CD4-positive, alpha-beta T cell treated with Interleukin-1 beta for 1 hour (primary cell): ENCODE results near the gene CATSPER1.
A peak's percentile ranks its signal among the peaks of the same experiment; 100 is the strongest.
"Not testable (repeated sequence)": the region's sequence is repeated elsewhere in the genome, so short reads cannot be mapped to it uniquely, and the experiment has no call there.

Experiments
- DNase-seq, 2 donors: peaks; one replicate each; pipeline ENCODE4 v3.0.0-alpha.2; 2020 to 2022

Gene CATSPER1

GRCh38 chr11:66051766-66052663 lies 25.7 kb upstream of the CATSPER1 start, which contains the start of gene SF3B2:
Gene SF3B2, plus strand, starts transcription at chr11:66052364. Its CDS starts 21 bp downstream, at chr11:66052385.
- DNase-seq = peak; percentile 97 to 98

GRCh38 chr11:66051371-66051765 lies 25.1 kb upstream of the CATSPER1 start:
- no peak for DNase-seq

GRCh38 chr11:66050581-66051231 lies 24.4 kb upstream of the CATSPER1 start:
- no peak for DNase-seq

- DNase-seq = no peak
Measured at GRCh38 chr11:66048547-66049323, 22.5 kb upstream of the CATSPER1 start, which contains the start of gene GAL3ST3. Gene GAL3ST3, minus strand, starts transcription at chr11:66049161. Its CDS starts 3,746 bp downstream, at chr11:66045415.

GRCh38 chr11:66047541-66048365 lies 21.5 kb upstream of the CATSPER1 start:
- no peak for DNase-seq

GRCh38 chr11:66046901-66047300 lies 20.6 kb upstream of the CATSPER1 start:
- no peak for DNase-seq

- DNase-seq = peak; percentile 82 to 86
Measured at GRCh38 chr11:66045177-66045639, 18.9 kb upstream of the CATSPER1 start.

- DNase-seq = peak in 1 of 2 donors; percentile 2
Measured at GRCh38 chr11:66044757-66045156, 18.5 kb upstream of the CATSPER1 start.

GRCh38 chr11:66042996-66043906 lies 17.0 kb upstream of the CATSPER1 start:
- DNase-seq = no peak

GRCh38 chr11:66042227-66042995 lies 16.1 kb upstream of the CATSPER1 start:
- DNase-seq = no peak

GRCh38 chr11:66039765-66040164 lies 13.5 kb upstream of the CATSPER1 start:
- no peak for DNase-seq

- no peak for DNase-seq
Measured at GRCh38 chr11:66037327-66037726, 11.0 kb upstream of the CATSPER1 start.

GRCh38 chr11:66036334-66036710 lies 10.0 kb upstream of the CATSPER1 start:
- DNase-seq = no peak

GRCh38 chr11:66035653-66036333 lies 9.5 kb upstream of the CATSPER1 start:
- DNase-seq = no peak

- no peak for DNase-seq
Measured at GRCh38 chr11:66032957-66033735, 6.9 kb upstream of the CATSPER1 start.

- DNase-seq = not testable (repeated sequence)
Measured at GRCh38 chr11:66023186-66023440, 3.2 kb downstream of the CATSPER1 start.

- DNase-seq = peak; percentile 69 to 75
Measured at GRCh38 chr11:66022401-66023185, 3.7 kb downstream of the CATSPER1 start.
